Iris pigment epithelial cell (primary cell): ENCODE measurements around the gene NDFIP1.

Experiments
- DNase-seq: peaks from one replicate; pipeline ENCODE4 v3.0.0-alpha.2; 2011; ENCODE audit warnings: low read depth

NDFIP1 gene

GRCh38 chr5:142119051-142119625 is 10.6 kb downstream of the NDFIP1 start:
- DNase-seq: no peak

- no peak for DNase-seq
Measured at GRCh38 chr5:142120247-142120935, 11.8 kb downstream of the NDFIP1 start.

DNA sequence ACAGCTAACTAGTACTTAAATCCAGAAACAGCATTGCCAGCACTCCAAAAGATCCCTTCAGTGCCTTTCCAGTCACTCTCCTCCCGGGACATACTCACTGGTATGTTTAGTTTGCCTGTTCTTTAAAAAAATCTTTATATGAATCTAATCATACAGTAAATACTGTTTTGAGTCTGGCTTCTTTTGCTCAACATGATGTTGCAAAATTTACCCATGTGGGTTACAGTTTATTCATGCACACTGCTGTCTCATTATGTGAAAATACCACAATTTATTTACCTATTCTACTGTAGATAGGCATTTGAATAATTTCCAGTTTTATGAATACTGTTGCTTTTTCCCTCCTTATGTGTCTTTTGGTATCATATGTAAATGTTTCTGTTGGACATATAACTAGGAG is 13.5 kb downstream of the NDFIP1 start:
- peak; percentile 11 for DNase-seq

- DNase-seq: no peak
Measured at GRCh38 chr5:142125378-142125777, 16.8 kb downstream of the NDFIP1 start.

DNA sequence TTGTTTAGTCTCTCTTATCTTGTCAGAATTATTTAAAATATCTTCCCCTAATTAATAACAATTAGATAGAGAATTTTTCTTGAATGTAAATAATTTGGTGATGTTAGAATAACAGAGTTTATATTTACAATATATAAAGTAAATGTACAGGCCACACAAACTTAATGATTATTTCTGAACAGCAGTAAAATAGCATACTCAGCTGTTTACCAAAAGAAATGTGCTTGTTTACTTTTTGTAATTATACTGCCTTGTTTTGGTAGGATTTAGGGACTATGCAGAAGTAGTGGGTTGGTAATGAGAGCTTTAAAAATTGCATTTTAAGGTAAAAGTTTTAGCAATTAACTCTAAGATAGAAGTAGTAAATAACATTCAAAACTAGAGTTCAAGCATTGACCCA is 17.4 kb downstream of the NDFIP1 start:
- no peak for DNase-seq

- DNase-seq: no peak
Measured at GRCh38 chr5:142128675-142129208, 20.2 kb downstream of the NDFIP1 start.

GRCh38 chr5:142129446-142130066 is 21.0 kb downstream of the NDFIP1 start:
- DNase-seq: no peak

DNA sequence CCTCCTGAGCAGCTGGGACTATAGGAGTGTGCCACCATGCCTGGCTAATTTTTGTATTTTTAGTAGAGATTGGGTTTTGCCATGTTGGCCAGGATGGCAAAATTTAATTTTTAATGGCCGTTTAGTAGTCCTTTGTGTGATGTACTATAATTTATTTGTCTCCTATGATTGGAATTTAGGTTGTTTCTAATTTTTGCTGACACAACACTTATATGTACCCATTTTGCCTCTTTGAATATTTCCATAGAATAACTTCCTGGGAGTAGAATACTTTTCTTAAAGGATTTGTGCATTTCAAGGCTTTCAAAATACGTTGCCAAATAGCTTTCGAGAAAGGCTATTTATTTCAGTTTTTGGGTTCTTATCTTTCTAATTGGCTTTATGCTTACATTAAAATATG is 22.8 kb downstream of the NDFIP1 start:
- no peak for DNase-seq

- no peak for DNase-seq
Measured at GRCh38 chr5:142132916-142133315, 24.3 kb downstream of the NDFIP1 start.

- DNase-seq: no peak
Measured at GRCh38 chr5:142133330-142134206, 25.0 kb downstream of the NDFIP1 start.

DNA sequence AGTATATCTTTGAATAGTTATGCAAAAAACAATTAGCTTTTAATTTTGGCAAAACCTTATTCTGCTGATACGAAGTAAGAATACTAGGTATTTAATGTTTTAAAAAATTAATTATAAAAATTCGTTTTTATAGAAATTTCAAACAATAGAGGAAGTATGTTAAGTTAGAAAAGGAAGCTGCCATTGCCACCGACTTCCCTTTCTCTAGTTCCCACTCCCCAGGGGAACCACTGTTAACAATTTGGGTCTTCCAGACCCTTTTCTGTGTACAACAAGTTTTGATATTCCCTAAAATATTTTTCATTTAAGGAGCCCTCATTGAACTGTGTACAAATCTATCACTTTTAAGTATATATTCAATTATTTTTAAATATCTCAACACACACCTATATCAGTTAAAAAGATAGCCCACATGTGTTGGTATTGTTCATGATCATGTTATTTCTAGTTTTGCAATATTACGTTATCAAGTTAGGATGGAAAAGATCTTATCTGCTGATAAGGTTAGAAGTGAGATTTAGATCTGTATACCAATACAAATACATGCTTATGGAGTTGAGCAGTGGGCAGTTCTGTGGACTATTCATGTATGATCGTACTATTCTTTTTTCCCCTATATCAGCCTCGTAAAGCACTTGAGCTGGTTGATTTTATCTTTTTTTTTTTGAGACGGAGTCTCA is 25.9 kb downstream of the NDFIP1 start:
- DNase-seq: no peak

DNA sequence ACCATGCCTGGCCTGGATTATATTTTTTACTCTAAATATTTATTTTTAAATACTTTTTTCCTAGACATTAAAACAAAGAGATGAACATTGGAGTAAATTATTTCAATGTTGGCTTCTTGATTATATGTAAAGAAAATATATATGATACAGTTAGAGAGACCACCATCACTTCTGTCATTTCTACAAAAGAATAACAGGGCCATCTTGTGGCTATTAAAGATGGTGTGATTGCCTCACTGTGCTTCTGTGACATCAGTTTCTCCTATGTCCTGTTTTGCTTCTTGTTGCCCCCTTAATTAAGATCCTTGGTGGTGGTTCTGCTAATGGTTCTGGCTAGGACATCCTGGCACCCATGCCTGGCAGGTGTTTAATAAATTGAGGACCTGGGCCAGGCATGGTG is 32.9 kb downstream of the NDFIP1 start:
- no peak for DNase-seq

- peak; percentile 54 for DNase-seq
Measured at GRCh38 chr5:142143878-142144277, 35.3 kb downstream of the NDFIP1 start.

DNA sequence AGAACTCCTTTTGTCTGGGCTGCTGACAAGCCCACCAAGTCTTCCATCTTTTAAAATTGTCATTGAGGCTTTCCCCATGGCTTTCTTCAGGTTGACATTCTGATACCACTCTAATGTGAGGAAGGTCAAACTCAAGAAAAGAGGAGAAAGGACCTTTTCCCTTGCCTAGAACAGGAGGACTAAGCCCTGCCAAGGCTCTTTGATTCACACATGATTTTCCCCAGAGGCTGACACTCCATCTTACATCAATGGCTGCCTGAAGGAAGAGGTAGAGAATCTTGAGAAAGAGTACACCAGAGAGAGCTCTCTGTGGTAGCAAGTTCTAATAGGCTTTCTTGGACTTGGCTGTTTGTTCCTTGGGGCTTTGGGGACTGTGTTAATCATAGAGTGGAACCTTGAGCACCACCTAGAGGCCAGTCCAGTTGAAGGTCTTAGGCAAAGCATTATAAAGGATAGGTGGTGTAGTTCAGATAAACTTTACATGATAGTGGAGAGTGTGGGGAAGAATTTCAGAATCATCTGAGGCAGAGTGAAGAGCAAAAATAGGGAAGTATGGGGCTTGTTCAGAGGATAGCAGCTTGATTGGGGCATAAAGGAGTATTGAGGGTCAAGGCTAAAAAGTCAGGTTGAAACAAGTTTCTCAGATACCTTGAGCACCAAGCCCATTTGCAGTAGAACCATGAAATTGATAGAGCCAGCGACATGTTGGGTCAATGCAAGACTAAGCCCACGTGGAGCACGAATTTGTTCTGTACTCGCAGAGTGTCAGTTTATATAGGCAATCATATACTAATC is 36.7 kb downstream of the NDFIP1 start:
- DNase-seq: peak; percentile 72

GRCh38 chr5:142149363-142149762 is 40.8 kb downstream of the NDFIP1 start:
- no peak for DNase-seq

DNA sequence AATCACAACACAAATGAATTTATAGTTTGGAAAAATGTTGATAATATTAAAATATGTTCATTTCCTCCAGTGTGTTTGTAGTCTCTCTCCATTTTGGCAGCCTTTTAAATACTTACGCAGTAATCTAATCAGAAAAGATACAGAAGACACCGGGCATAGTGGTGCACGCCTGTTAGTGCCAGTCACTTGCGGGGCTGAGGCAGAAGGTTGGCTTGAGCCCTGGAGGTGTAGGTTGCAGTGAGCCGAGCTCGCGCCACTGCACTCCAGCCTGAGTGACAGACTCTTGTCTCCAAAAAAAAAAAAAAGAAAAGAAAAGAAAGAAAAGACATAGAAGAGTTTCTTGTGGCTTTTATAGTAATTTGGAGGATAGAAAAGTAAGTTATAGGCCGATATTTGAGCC is 41.9 kb downstream of the NDFIP1 start:
- DNase-seq: no peak

DNA sequence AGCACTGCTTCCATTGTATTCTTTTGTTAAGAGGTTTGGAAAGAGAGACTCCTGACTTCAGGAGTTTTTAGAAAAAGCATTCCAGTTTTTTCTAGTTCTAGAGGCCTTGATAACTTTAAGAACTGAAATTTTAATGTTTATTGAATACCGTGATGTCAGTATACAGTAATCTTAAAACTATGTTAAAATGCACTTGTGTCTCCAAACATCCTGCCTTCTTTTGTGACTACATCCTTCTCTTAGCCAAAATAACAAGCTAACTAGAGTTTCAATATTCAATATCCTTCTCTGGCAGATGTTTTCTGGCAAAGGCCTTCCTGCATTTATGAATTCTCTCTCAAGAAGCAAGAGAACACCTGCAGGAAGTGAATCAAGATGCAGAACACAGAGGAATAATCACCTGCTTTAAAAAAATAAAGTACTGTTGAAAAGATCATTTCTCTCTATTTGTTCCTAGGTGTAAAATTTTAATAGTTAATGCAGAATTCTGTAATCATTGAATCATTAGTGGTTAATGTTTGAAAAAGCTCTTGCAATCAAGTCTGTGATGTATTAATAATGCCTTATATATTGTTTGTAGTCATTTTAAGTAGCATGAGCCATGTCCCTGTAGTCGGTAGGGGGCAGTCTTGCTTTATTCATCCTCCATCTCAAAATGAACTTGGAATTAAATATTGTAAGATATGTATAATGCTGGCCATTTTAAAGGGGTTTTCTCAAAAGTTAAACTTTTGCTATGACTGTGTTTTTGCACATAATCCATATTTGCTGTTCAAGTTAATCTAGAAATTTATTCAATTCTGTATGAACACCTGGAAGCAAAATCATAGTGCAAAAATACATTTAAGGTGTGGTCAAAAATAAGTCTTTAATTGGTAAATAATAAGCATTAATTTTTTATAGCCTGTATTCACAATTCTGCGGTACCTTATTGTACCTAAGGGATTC is 43.1 kb downstream of the NDFIP1 start:
- DNase-seq: peak; percentile 82

- DNase-seq: peak; percentile 14
Measured at GRCh38 chr5:142152384-142152732, 43.8 kb downstream of the NDFIP1 start.

DNA sequence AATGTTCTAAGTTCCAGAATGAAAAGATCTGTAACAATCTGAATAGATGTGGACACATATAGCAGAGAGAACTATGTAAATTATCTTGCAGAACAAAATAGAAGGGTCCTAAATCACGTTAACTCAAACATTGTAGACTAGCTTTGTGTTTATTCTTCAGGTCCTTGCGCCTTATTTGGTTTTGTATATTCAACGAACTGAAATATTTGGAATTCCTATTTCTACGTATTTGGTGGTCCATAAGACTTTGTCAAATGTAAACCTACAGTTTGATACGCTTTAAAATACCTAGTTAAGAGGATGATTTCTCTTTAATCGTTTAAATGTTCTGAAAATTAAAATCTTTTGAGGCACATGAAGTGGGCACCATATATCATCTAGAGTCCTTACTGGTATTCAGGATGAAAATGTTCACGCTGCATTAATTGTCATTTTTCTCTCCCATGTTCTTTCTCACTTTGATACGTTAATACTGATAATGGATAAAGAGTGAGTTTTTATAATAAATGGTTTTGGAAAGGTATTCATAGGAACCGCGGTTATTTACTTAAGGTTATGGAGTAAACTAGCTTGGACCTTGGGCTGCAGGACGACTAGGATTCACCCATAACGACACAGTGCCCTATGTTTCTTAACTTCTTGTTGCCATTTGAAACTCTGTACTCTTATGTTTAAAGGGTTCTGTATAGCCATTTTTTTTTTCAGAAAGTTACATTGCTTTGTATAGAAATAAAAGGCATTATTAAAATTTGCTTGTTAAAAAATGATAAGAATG is 45.3 kb downstream of the NDFIP1 start:
- no peak for DNase-seq
